Keratinocyte (primary cell): ENCODE measurements around the gene CMYA5. TPM values are rescaled to one million over a fixed set of nuclear protein-coding genes. Genes with fewer than 3 reads are reported as not detected.
"Not testable (repeated sequence)": the region's sequence is repeated elsewhere in the genome, so short reads cannot be mapped to it uniquely, and the experiment has no call there.

Experiments used
- DNase-seq: peaks from one replicate; pipeline ENCODE4 v3.0.0-alpha.2; 2011; ENCODE audit warnings: low read depth, missing footprints, low spot score
- FAIRE-seq: peaks from 2 replicates; lab custom pipeline; 2011; peaks lifted over from hg19 to GRCh38; lab: Jason Lieb, UNC
- H2AFZ ChIP-seq: 2 replicates; pipeline ENCODE4 v1.6.0; 2012; ENCODE audit warnings: low read length, control low read depth, inconsistent platforms; ENCODE audit not compliant: control insufficient read depth
- H3K27ac ChIP-seq: 2 replicates; pipeline ENCODE4 v1.5.1; 2011; ENCODE audit warnings: low read length; ENCODE audit not compliant: control insufficient read depth, insufficient read depth
- H3K27me3 ChIP-seq: 3 replicates; pipeline ENCODE4 v1.6.0; 2011; ENCODE audit warnings: low read length; ENCODE audit not compliant: control insufficient read depth, insufficient read depth; ENCODE audit errors: extremely low read depth
- H3K36me3 ChIP-seq, 2 experiments: 2 replicates in 1 of 2; 3 replicates in 1 of 2; pipeline ENCODE4 v1.5.1; 2011; ENCODE audit warnings: low read length in 2 of 2, mild to moderate bottlenecking in 1 of 2; ENCODE audit not compliant: control insufficient read depth in 2 of 2, insufficient read depth in 2 of 2; ENCODE audit errors: extremely low read depth in 1 of 2
- H3K4me1 ChIP-seq: 3 replicates; pipeline ENCODE4 v1.5.1; 2011; ENCODE audit warnings: low read length; ENCODE audit not compliant: control insufficient read depth, insufficient read depth; ENCODE audit errors: extremely low read depth
- H3K4me2 ChIP-seq: 3 replicates; pipeline ENCODE4 v1.6.0; 2011; ENCODE audit warnings: low read depth, low read length; ENCODE audit not compliant: control insufficient read depth, insufficient read depth; ENCODE audit errors: extremely low read depth
- H3K4me3 ChIP-seq, 3 experiments: fragments of 200-600 bp in 1 of 3; sonication (generic) in 1 of 3; 2 replicates in 2 of 3; 3 replicates in 1 of 3; pipeline ENCODE4 v1.5.1; 2011 to 2016; ENCODE audit warnings: low read length in 3 of 3, mild to moderate bottlenecking in 3 of 3, control low read depth in 2 of 3, inconsistent platforms in 1 of 3, low read depth in 1 of 3, mixed read lengths in 1 of 3, mixed run types in 1 of 3, moderate library complexity in 1 of 3; ENCODE audit not compliant: control insufficient read depth in 2 of 3, insufficient read depth in 2 of 3; ENCODE audit errors: extremely low read depth in 1 of 3
- H3K79me2 ChIP-seq: 2 replicates; pipeline ENCODE4 v1.6.0; 2012; ENCODE audit warnings: low read length; ENCODE audit not compliant: control insufficient read depth, insufficient read depth
- H3K9ac ChIP-seq: 3 replicates; pipeline ENCODE4 v1.6.0; 2011; ENCODE audit warnings: low read length; ENCODE audit not compliant: control insufficient read depth, insufficient read depth; ENCODE audit errors: extremely low read depth
- H3K9me1 ChIP-seq: 3 replicates; pipeline ENCODE4 v1.6.0; 2011; ENCODE audit warnings: low read length; ENCODE audit not compliant: control insufficient read depth, insufficient read depth; ENCODE audit errors: extremely low read depth
- H3K9me3 ChIP-seq: 2 replicates; pipeline ENCODE4 v1.5.1; 2012; ENCODE audit warnings: low read depth, low read length; ENCODE audit not compliant: control insufficient read depth
- H4K20me1 ChIP-seq: 3 replicates; pipeline ENCODE4 v1.6.0; 2011; ENCODE audit warnings: low read length; ENCODE audit not compliant: control insufficient read depth, insufficient read depth; ENCODE audit errors: extremely low read depth
- CTCF ChIP-seq, 3 experiments: IDR thresholded peaks in 1 of 3; conservative IDR thresholded peaks in 1 of 3; optimal IDR thresholded peaks in 1 of 3; 2 replicates in 2 of 3; 3 replicates in 1 of 3; pipeline versions ENCODE3 to v1.5.1; 2011; ENCODE audit warnings: low read length in 3 of 3, mild to moderate bottlenecking in 3 of 3, moderate library complexity in 2 of 3, control low read depth in 1 of 3, inconsistent platforms in 1 of 3; ENCODE audit not compliant: insufficient read depth in 2 of 3; ENCODE audit errors: extremely low read depth in 1 of 3
- EZH2 ChIP-seq: IDR thresholded peaks from one replicate; pipeline ENCODE4 v1.6.1; 2012; ENCODE audit warnings: inconsistent platforms, mild to moderate bottlenecking, low read length, moderate library complexity
- dilution Hi-C: fragments of 300-500 bp; cut with MboI; formaldehyde crosslinking; loops from one replicate; pipeline ENCODE4 v1.7.0; 2020; ENCODE audit warnings: low sequenced_read_pairs; ENCODE audit not compliant: extremely low pct_ligation_motif_present
- polyA plus RNA-seq, 5 experiments: library from polyadenylated mRNA; depleted of rRNA in 3 of 5; stranded (reverse) in 3 of 5; stranded (forward) in 1 of 5; unstranded in 1 of 5; fragments of >200 nt; gene quantifications; 1 replicate in 1 of 5; 2 replicates in 3 of 5; 3 replicates in 1 of 5; pipeline versions ENCODE4 v1.2.1 to v1.2.3, GENCODE V29; 2011 to 2012; ENCODE audit warnings: missing spikeins in 2 of 5, low read depth in 1 of 5, low replicate concordance in 1 of 5

Gene CMYA5
- polyA plus RNA-seq, 1 donor (not counting 4 experiments of a cell fraction or from before 2014, with no cell fraction given): 0.25 TPM

DNA sequence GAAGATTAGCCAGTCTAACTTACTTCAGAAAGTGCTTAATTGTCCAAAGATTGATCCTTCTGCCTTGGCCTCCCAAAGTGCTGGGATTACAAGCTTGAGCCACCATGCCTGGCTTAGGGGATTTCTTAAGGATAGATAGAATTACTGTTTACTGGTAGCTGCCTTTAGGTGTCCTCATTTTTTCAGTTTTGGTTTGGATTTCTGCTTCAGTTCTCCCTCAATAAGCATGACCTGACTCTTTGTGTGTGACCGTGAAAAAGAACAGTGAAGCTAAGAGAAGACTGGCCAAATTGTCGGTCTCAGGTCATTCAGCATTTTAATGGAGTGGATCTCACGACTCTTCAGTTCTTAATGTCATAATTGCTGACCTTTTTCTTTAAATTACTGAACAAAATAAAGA is 22.9 kb upstream of the CMYA5 start:
- no peak for DNase-seq
- H3K4me2 ChIP-seq: no peak overlapping the region
- no peaks in the 10 kb centered on the region for H3K4me1 ChIP-seq
- no peaks in the 10 kb centered on the region for H4K20me1 ChIP-seq
- H3K27ac ChIP-seq: no peak overlapping the region
- no peaks in the 10 kb centered on the region for H3K79me2 ChIP-seq
- FAIRE-seq: no peak
- no peaks in the 10 kb centered on the region for H3K9me1 ChIP-seq
- no peak overlapping the region for H2AFZ ChIP-seq
- dilution Hi-C loops: no loop called here
- no peaks in the 10 kb centered on the region for H3K9me3 ChIP-seq
- H3K9ac ChIP-seq: no peak overlapping the region
- peaks cover 6 to 8% of the 10 kb centered on the region in 2 experiments for H3K36me3 ChIP-seq
- TF ChIP-seq EZH2 (no peak), CTCF (optimal IDR thresholded peaks at IDR 0.05 in 1 of 3, IDR thresholded peaks at IDR 0.05 in 1 of 3, conservative IDR thresholded peaks at IDR 0.05 in 1 of 3; ENCODE audit: extremely low read depth in 1 of 3, insufficient read depth in 2 of 3, low read length in 3 of 3) (no peak)
- H3K27me3 ChIP-seq: no peaks in the 10 kb centered on the region
- no peak overlapping the region for H3K4me3 ChIP-seq

- Histone ChIP-seq H3K9me1 (no peaks in the 10 kb centered on the region), H3K4me1 (no peaks in the 10 kb centered on the region), H2AFZ (no peak overlapping the region), H3K79me2 (peaks cover 4% of the 10 kb centered on the region), H3K4me3 (no peak overlapping the region), H3K9ac (no peak overlapping the region), H3K9me3 (no peaks in the 10 kb centered on the region), H3K27me3 (no peaks in the 10 kb centered on the region), H4K20me1 (no peaks in the 10 kb centered on the region), H3K27ac (no peak overlapping the region), H3K36me3 (peaks cover 0 to 8% of the 10 kb centered on the region in 2 experiments), H3K4me2 (no peak overlapping the region)
- FAIRE-seq (no peak), DNase-seq (no peak)
- no peak for TF ChIP-seq EZH2
- TF ChIP-seq CTCF (optimal IDR thresholded peaks at IDR 0.05 in 1 of 3, IDR thresholded peaks at IDR 0.05 in 1 of 3, conservative IDR thresholded peaks at IDR 0.05 in 1 of 3; ENCODE audit: extremely low read depth in 1 of 3, insufficient read depth in 2 of 3, low read length in 3 of 3): no peak
- dilution Hi-C loops: no loop called here
Observed at GRCh38 chr5:79672392-79672791, 17.2 kb upstream of the CMYA5 start.

DNA sequence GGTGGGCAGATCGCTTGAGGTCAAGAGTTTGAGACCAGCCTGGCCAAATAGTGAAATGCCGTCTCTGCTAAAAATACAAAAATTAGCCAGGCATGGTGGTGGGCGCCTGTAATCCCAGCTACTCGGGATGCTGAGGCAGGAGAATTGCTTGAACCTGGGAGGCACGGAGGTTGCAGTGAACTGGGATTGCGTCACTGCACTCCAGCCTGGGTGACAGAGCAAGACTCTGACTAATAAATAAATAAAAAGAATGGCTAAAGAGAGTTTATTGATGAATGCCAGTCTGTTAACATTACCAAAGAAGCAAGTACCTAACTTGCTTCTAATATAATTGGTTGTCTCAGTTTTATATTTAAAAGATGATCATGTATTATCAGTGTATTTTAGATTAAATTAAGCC is 13.3 kb upstream of the CMYA5 start:
- FAIRE-seq, H4K20me1 ChIP-seq, H2AFZ ChIP-seq, DNase-seq, H3K9me3 ChIP-seq, H3K4me3 ChIP-seq, H3K9ac ChIP-seq, dilution Hi-C loops, H3K36me3 ChIP-seq, H3K9me1 ChIP-seq, H3K79me2 ChIP-seq, H3K4me1 ChIP-seq, H3K4me2 ChIP-seq, H3K27ac ChIP-seq, H3K27me3 ChIP-seq: not testable (repeated sequence)

- H3K4me1 ChIP-seq, H3K27ac ChIP-seq, H3K36me3 ChIP-seq, H2AFZ ChIP-seq, DNase-seq, H3K79me2 ChIP-seq, H3K9me1 ChIP-seq, FAIRE-seq, H3K4me3 ChIP-seq, H3K9ac ChIP-seq, H3K4me2 ChIP-seq, H3K9me3 ChIP-seq, dilution Hi-C loops, H4K20me1 ChIP-seq, H3K27me3 ChIP-seq: not testable (repeated sequence)
Observed at GRCh38 chr5:79682102-79682501, 7.5 kb upstream of the CMYA5 start.
